Dermis blood vessel endothelial cell (primary cell): ENCODE measurements around the gene FRAS1. TPM values are rescaled to one million over a fixed set of nuclear protein-coding genes. Genes with fewer than 3 reads are reported as not detected.

ENCODE experiments used
- total RNA-seq: library from RNA; depleted of rRNA; stranded (reverse); fragments of >200 nt; gene quantifications from 2 replicates; pipeline ENCODE4 v1.2.3, GENCODE V29; 2014

Gene FRAS1
- total RNA-seq, 1 donor from 2014 or later: 0.85 TPM

Other genes starting within 250 kb of the FRAS1 start
- gene CNOT6L, start 238.0 kb upstream of the FRAS1 start, total RNA-seq: 37.4 and 83.4 TPM in 2 replicates
- 33.2 and 40.5 TPM in 2 replicates for gene MRPL1, start 194.5 kb upstream of the FRAS1 start, total RNA-seq